GM23248 (cell line): ENCODE measurements around the gene ZFAND3.

Experiments used
- EZH2 ChIP-seq: fragments of 200-600 bp; sonication (generic); IDR thresholded peaks from 2 replicates; pipeline ENCODE4 v1.6.1; 2018; ENCODE audit warnings: antibody characterized with exemption, mild to moderate bottlenecking; ENCODE audit not compliant: insufficient read depth, poor library complexity, severe bottlenecking
- EZH2phosphoT487 ChIP-seq: fragments of 200-600 bp; sonication (generic); IDR thresholded peaks from 2 replicates; pipeline ENCODE4 v1.6.1; 2018; ENCODE audit warnings: antibody characterized with exemption, moderate library complexity, mild to moderate bottlenecking, low read depth; ENCODE audit not compliant: insufficient read depth

GRCh38 chr6:38146021-38146733 lies 326.6 kb downstream of the ZFAND3 start:
- TF ChIP-seq EZH2phosphoT487 (no peak), EZH2 (no peak)
